Measurements from ENCODE around the gene EML6. TPM values are rescaled to one million over a fixed set of nuclear protein-coding genes. Genes with fewer than 3 reads are reported as not detected.
A peak's percentile ranks its signal among the peaks of the same experiment; 100 is the strongest.

EML6 gene
- total RNA-seq, 1 experiment from 2014 or later: 6.6 TPM

DNA sequence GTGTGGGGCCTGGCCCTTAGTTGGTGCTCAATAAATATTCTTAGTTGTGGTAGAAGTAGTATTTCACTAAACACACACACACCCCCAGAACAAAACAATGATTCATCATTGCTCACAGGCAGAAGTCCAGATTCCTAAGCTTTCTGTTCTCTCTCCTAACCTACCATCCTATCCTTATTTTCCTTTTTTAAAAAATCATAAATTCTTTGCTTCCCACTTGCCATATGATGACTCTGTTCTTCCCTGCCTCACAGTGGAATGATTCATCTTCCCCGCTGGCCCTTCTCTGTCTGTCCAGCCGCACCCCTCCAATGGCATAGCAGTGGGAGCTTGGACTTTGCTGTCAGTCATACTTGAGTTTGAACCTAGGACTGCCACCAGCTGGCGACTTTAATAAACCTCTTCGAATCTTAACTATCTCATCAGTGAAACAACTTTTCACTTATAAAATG is 5.2 kb downstream of the EML6 start (continued):
- TF ChIP-seq CTCF (IDR thresholded peaks at IDR 0.05 in 2 of 3, conservative IDR thresholded peaks at IDR 0.05 in 1 of 3; ENCODE audit: borderline replicate concordance in 1 of 3, insufficient read depth in 1 of 3, low read depth in 2 of 3, low read length in 2 of 3) (peak in 2 of 3 experiments; percentile 9 to 26; a peak in 1 of 6 replicates), POLR2AphosphoS5 (IDR thresholded peaks at IDR 0.05; ENCODE audit: low read depth, low read length) (0 out of 2 replicates have a peak, but pooled peaks have one; percentile 31)

DNA sequence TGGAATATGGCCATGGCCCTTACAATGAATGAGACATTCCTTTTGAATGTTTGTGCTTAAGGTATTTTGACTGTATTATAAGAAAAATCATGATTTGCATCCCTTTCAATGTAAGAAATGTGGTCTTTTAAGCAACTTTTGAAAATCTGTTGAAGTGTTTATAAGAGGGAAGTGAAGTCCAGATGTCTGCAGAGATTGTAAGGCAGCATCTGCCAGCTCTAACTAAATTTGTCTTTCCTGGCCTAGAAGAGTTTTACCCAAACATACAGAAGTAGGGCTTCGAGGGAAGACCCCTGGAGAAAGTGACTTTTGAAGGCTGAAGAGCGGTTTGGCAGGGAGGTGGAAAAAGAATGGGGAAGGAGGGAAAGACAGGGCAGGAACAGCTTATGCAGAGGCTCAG is 12.2 kb downstream of the EML6 start:
- Histone ChIP-seq H3K9ac (ENCODE audit: low read length) (no peak overlapping the region), H3K4me1 (ENCODE audit: control insufficient read depth in 1 of 2, insufficient read depth in 2 of 2, low read length in 2 of 2) (no peaks in the 10 kb centered on the region), H4K20me1 (ENCODE audit: insufficient read depth) (no peaks in the 10 kb centered on the region), H3K79me2 (ENCODE audit: insufficient read depth, low read length) (no peaks in the 10 kb centered on the region), H2AFZ (ENCODE audit: low read depth, low read length, poor library complexity, severe bottlenecking) (no peak overlapping the region), H3K9me2 (ENCODE audit: insufficient read depth) (no peaks in the 10 kb centered on the region), H3K4me3 (replicated peaks in 1 of 2; ENCODE audit: low read depth in 1 of 2, low read length in 2 of 2) (no peak overlapping the region), H3K4me2 (ENCODE audit: low read length) (no peak overlapping the region), H3K9me3 (ENCODE audit: control insufficient read depth in 1 of 2, insufficient read depth in 1 of 2, low read depth in 1 of 2, low read length in 2 of 2) (no peaks in the 10 kb centered on the region), H3K27me3 (ENCODE audit: insufficient read depth, low read length) (no peaks in the 10 kb centered on the region), H3K27ac (ENCODE audit: low read depth, low read length) (no peak overlapping the region), H3K36me3 (ENCODE audit: control insufficient read depth in 1 of 2, insufficient read depth in 2 of 2, low read length in 2 of 2) (no peaks in the 10 kb centered on the region)
- RAD21 ChIA-PET (ENCODE audit: low non-redundant PET in 1 of 2, low total read pairs in 2 of 2, uncharacterized antibody in 2 of 2, unreplicated experiment in 2 of 2): no interaction called here
- BruUV-seq (replicated peaks): no TSS peak
- ATAC-seq (no peak), DNase-seq (ENCODE audit: low read depth, low spot score) (no peak)
- TF ChIP-seq ELF1 (IDR thresholded peaks at IDR 0.05; ENCODE audit: borderline replicate concordance, low read depth) (no peak), FOSL1 (IDR thresholded peaks at IDR 0.05; ENCODE audit: low read depth) (no peak), SP1 (IDR thresholded peaks at IDR 0.05; ENCODE audit: low read depth) (no peak), ZNF274 (IDR thresholded peaks at IDR 0.05; ENCODE audit: low read depth, low read length) (no peak), ATF3 (IDR thresholded peaks at IDR 0.05) (no peak), POLR2AphosphoS5 (IDR thresholded peaks at IDR 0.05; ENCODE audit: low read depth, low read length) (no peak)
- TF ChIP-seq, protein P1, sequence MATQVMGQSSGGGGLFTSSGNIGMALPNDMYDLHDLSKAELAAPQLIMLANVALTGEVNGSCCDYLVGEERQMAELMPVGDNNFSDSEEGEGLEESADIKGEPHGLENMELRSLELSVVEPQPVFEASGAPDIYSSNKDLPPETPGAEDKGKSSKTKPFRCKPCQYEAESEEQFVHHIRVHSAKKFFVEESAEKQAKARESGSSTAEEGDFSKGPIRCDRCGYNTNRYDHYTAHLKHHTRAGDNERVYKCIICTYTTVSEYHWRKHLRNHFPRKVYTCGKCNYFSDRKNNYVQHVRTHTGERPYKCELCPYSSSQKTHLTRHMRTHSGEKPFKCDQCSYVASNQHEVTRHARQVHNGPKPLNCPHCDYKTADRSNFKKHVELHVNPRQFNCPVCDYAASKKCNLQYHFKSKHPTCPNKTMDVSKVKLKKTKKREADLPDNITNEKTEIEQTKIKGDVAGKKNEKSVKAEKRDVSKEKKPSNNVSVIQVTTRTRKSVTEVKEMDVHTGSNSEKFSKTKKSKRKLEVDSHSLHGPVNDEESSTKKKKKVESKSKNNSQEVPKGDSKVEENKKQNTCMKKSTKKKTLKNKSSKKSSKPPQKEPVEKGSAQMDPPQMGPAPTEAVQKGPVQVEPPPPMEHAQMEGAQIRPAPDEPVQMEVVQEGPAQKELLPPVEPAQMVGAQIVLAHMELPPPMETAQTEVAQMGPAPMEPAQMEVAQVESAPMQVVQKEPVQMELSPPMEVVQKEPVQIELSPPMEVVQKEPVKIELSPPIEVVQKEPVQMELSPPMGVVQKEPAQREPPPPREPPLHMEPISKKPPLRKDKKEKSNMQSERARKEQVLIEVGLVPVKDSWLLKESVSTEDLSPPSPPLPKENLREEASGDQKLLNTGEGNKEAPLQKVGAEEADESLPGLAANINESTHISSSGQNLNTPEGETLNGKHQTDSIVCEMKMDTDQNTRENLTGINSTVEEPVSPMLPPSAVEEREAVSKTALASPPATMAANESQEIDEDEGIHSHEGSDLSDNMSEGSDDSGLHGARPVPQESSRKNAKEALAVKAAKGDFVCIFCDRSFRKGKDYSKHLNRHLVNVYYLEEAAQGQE (IDR thresholded peaks at IDR 0.05; ENCODE audit: low read depth): no peak
- POLR2A ChIA-PET: no interaction called here
- CTCF ChIA-PET: no interaction called here
- intact Hi-C loops (cut with micrococcal nuclease): no loop called here

Measured in HCT116 (cell line).